ENCODE results near the gene HAUS3. TPM values are rescaled to one million over a fixed set of nuclear protein-coding genes. Genes with fewer than 3 reads are reported as not detected.
A peak's percentile ranks its signal among the peaks of the same experiment; 100 is the strongest.
"Not testable (repeated sequence)": the region's sequence is repeated elsewhere in the genome, so short reads cannot be mapped to it uniquely, and the experiment has no call there.

HAUS3 gene
- total RNA-seq, 1 donor from 2014 or later, result 24.4 TPM

GRCh38 chr4:2217726-2218125 lies 24.2 kb downstream of the HAUS3 start:
- no peak overlapping the region for H3K4me2 ChIP-seq
- H3K79me2 ChIP-seq (ENCODE audit: low read depth), result no peaks in the 10 kb centered on the region
- H3K9me3 Mint-ChIP-seq, result no peaks in the 10 kb centered on the region
- no peaks in the 10 kb centered on the region for H3K4me1 ChIP-seq
- DNase-seq (ENCODE audit: low spot score), result no peak
- TF ChIP-seq EZH2phosphoT487 (IDR thresholded peaks at IDR 0.05) (no peak), EZH2 (IDR thresholded peaks at IDR 0.05) (no peak), CTCF (IDR thresholded peaks at IDR 0.05) (no peak)
- no peak overlapping the region for H3K4me3 ChIP-seq
- H3K9ac ChIP-seq, result no peak overlapping the region
- H3K4me3 Mint-ChIP-seq, result no peak overlapping the region
- no peak overlapping the region for H3K27ac ChIP-seq
- no peaks in the 10 kb centered on the region for H3K9me3 ChIP-seq (ENCODE audit: low read depth)
- H3K27me3 Mint-ChIP-seq (ENCODE audit: insufficient read depth, low read depth), result peaks cover 2% of the 10 kb centered on the region
- no peaks in the 10 kb centered on the region for H3K36me3 ChIP-seq
- H3K27me3 ChIP-seq, result no peaks in the 10 kb centered on the region
- H3K27ac Mint-ChIP-seq, result peak overlapping the region; percentile 35
- no peak overlapping the region for H2AFZ ChIP-seq (replicated peaks)
- peaks cover 5% of the 10 kb centered on the region for H3F3A ChIP-seq (ENCODE audit: low read depth)
- peaks cover 5% of the 10 kb centered on the region for H3K4me1 Mint-ChIP-seq
- H4K20me1 ChIP-seq (ENCODE audit: low read depth), result no peaks in the 10 kb centered on the region
- H3K36me3 Mint-ChIP-seq, result no peaks in the 10 kb centered on the region

- Histone ChIP-seq H3K27me3 (no peaks in the 10 kb centered on the region), H3F3A (ENCODE audit: low read depth) (no peaks in the 10 kb centered on the region), H3K4me2 (no peak overlapping the region), H4K20me1 (ENCODE audit: low read depth) (no peaks in the 10 kb centered on the region), H3K27ac (no peak overlapping the region), H3K36me3 (no peaks in the 10 kb centered on the region), H3K9me3 (ENCODE audit: low read depth) (no peaks in the 10 kb centered on the region), H3K79me2 (ENCODE audit: low read depth) (no peaks in the 10 kb centered on the region), H3K4me3 (no peak overlapping the region), H2AFZ (replicated peaks) (no peak overlapping the region), H3K4me1 (no peaks in the 10 kb centered on the region), H3K9ac (no peak overlapping the region)
- Mint-ChIP-seq H3K4me3 (no peak overlapping the region), H3K27ac (no peak overlapping the region), H3K4me1 (no peaks in the 10 kb centered on the region), H3K36me3 (no peaks in the 10 kb centered on the region), H3K27me3 (ENCODE audit: insufficient read depth, low read depth) (no peaks in the 10 kb centered on the region), H3K9me3 (no peaks in the 10 kb centered on the region)
- no peak for DNase-seq (ENCODE audit: low spot score)
- TF ChIP-seq CTCF (IDR thresholded peaks at IDR 0.05) (no peak), EZH2 (IDR thresholded peaks at IDR 0.05) (no peak), EZH2phosphoT487 (IDR thresholded peaks at IDR 0.05) (no peak)
Observed at GRCh38 chr4:2212831-2213230, 29.1 kb downstream of the HAUS3 start.

DNA sequence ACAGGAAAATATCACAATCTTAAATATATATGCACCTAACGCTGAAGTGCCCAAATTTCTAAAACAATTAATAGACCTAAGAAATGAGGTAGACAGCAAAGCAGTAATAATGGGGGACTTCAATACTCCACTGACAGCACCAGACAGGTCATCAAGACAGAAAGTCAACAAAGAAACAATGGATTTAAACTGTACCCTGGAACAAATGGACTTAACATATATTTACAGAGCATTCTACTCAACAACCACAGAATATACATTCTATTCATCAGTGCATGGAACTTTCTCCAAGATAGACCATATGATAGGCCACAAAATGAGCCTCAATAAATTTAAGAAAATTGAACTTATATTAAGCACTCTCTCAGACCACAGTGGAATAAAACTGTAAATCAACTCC lies 39.1 kb downstream of the HAUS3 start:
- not testable (repeated sequence) for H2AFZ ChIP-seq (replicated peaks); H3K4me3 ChIP-seq; H3K4me1 Mint-ChIP-seq; H3F3A ChIP-seq (ENCODE audit: low read depth); H3K27ac ChIP-seq; H3K4me1 ChIP-seq; H3K9me3 ChIP-seq (ENCODE audit: low read depth); H3K4me2 ChIP-seq; H3K4me3 Mint-ChIP-seq; H4K20me1 ChIP-seq (ENCODE audit: low read depth); H3K36me3 Mint-ChIP-seq; H3K27me3 ChIP-seq; H3K9me3 Mint-ChIP-seq; H3K36me3 ChIP-seq; H3K27ac Mint-ChIP-seq; H3K9ac ChIP-seq; H3K27me3 Mint-ChIP-seq (ENCODE audit: insufficient read depth, low read depth); DNase-seq (ENCODE audit: low spot score); H3K79me2 ChIP-seq (ENCODE audit: low read depth)

DNA sequence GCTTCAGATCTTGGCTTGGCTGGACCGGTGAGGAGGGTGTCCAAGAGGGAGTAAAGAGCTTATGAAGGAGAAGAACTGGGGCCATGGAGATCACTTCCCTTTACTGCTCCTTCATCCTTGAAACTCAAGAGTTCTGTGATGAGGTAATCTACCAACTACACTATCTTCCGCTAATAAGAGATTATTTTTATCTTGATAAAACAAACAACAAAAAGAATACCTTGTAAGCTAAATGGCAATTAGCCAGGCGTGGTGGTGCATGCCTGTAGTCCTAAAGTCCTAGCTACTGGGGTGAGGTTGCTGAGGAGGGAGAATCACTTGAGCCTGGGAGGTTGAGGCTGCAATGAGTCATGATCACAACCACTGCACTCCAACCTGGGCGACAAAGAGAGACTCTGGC lies 47.4 kb downstream of the HAUS3 start:
- Histone ChIP-seq H3K4me2 (no peak overlapping the region), H3K27me3 (no peaks in the 10 kb centered on the region), H3K9me3 (ENCODE audit: low read depth) (no peaks in the 10 kb centered on the region), H3K4me3 (no peak overlapping the region), H3K9ac (no peak overlapping the region), H3K4me1 (no peaks in the 10 kb centered on the region), H3K36me3 (no peaks in the 10 kb centered on the region), H3K79me2 (ENCODE audit: low read depth) (no peaks in the 10 kb centered on the region), H3K27ac (no peak overlapping the region), H4K20me1 (ENCODE audit: low read depth) (no peaks in the 10 kb centered on the region), H3F3A (ENCODE audit: low read depth) (no peaks in the 10 kb centered on the region), H2AFZ (replicated peaks) (no peak overlapping the region)
- TF ChIP-seq EZH2 (IDR thresholded peaks at IDR 0.05) (no peak), EZH2phosphoT487 (IDR thresholded peaks at IDR 0.05) (no peak), CTCF (IDR thresholded peaks at IDR 0.05) (no peak)
- Mint-ChIP-seq H3K4me1 (no peaks in the 10 kb centered on the region), H3K27me3 (ENCODE audit: insufficient read depth, low read depth) (no peaks in the 10 kb centered on the region), H3K4me3 (no peak overlapping the region), H3K9me3 (no peaks in the 10 kb centered on the region), H3K36me3 (peaks cover 3% of the 10 kb centered on the region), H3K27ac (no peak overlapping the region)
- DNase-seq (ENCODE audit: low spot score), result no peak

All from neural progenitor cell (in vitro differentiated cells).